HepG2 (cell line): ENCODE results near the gene MRPL30. TPM values are rescaled to one million over a fixed set of nuclear protein-coding genes. Genes with fewer than 3 reads are reported as not detected.
A peak's percentile ranks its signal among the peaks of the same experiment; 100 is the strongest.

Experiments used
- ASH2L ChIP-seq: fragments of 300-600, 200-600 bp; sonication (generic); IDR thresholded peaks from 2 replicates; pipeline ENCODE4 v1.7.0; 2017; ENCODE audit warnings: low read depth, mild to moderate bottlenecking, moderate library complexity, mixed read lengths, low read length; ENCODE audit not compliant: insufficient read length
- CEBPG ChIP-seq: IDR thresholded peaks from 2 replicates; pipeline ENCODE4 v1.6.1; 2016
- CEBPZ ChIP-seq: IDR thresholded peaks from 2 replicates; pipeline ENCODE4 v1.6.1; 2012; ENCODE audit warnings: low read length, improper control_type of control experiment
- CREB1 ChIP-seq, 2 experiments: fragments of 450-650 bp in 1 of 2; IDR thresholded peaks; 2 replicates each; pipeline ENCODE4 v1.6.1; 2016 to 2017; ENCODE audit warnings: control low read depth in 1 of 2, mild to moderate bottlenecking in 1 of 2, missing compliant biosample characterization in 1 of 2, missing genetic modification characterization in 1 of 2
- DR1 ChIP-seq: sonication (generic); formaldehyde crosslinking; IDR thresholded peaks from 2 replicates; pipeline ENCODE4 v1.8.0; 2021; ENCODE audit warnings: mild to moderate bottlenecking, missing genetic modification reagents, inconsistent platforms
- FOSL1 ChIP-seq: sonication (generic); formaldehyde crosslinking; IDR thresholded peaks from 2 replicates; pipeline ENCODE4 v1.9.0; 2021; ENCODE audit warnings: missing genetic modification reagents, borderline replicate concordance
- MYNN ChIP-seq: sonication (generic); formaldehyde crosslinking; IDR thresholded peaks from 2 replicates; pipeline ENCODE4 v1.4.0; 2020; ENCODE audit warnings: mild to moderate bottlenecking, low read depth, missing genetic modification reagents
- NFRKB ChIP-seq: fragments of 450-650 bp; IDR thresholded peaks from 2 replicates; pipeline ENCODE4 v1.6.1; 2017
- PREB ChIP-seq: sonication (generic); formaldehyde crosslinking; IDR thresholded peaks from 2 replicates; pipeline ENCODE4 v1.4.0; 2020; ENCODE audit warnings: missing genetic modification reagents
- RXRA ChIP-seq: sonication (generic); formaldehyde crosslinking; IDR thresholded peaks from 2 replicates; pipeline ENCODE4 v1.5.1; 2020; ENCODE audit warnings: missing genetic modification reagents
- SP5 ChIP-seq: IDR thresholded peaks from 2 replicates; pipeline ENCODE4 v1.6.1; 2016; ENCODE audit warnings: low read depth, borderline replicate concordance
- ZBTB25 ChIP-seq: IDR thresholded peaks from 2 replicates; pipeline ENCODE4 v1.6.1; 2018; ENCODE audit warnings: missing genetic modification reagents
- ZBTB3 ChIP-seq: sonication (generic); formaldehyde crosslinking; IDR thresholded peaks from 2 replicates; pipeline ENCODE4 v1.4.0; 2020; ENCODE audit warnings: low read depth, mild to moderate bottlenecking, moderate library complexity, missing genetic modification reagents, borderline replicate concordance
- ZNF281 ChIP-seq: sonication (generic); formaldehyde crosslinking; IDR thresholded peaks from 2 replicates; pipeline ENCODE4 v1.4.0; 2020; ENCODE audit warnings: missing genetic modification reagents, borderline replicate concordance
- ZNF30 ChIP-seq: sonication (generic); formaldehyde crosslinking; IDR thresholded peaks from 2 replicates; pipeline ENCODE4 v1.5.0; 2020; ENCODE audit warnings: mild to moderate bottlenecking, missing genetic modification reagents
- ZNF605 ChIP-seq: sonication (generic); formaldehyde crosslinking; IDR thresholded peaks from 2 replicates; pipeline ENCODE4 v1.8.0; 2022; ENCODE audit warnings: mild to moderate bottlenecking, missing genetic modification reagents
- ZNF773 ChIP-seq: sonication (generic); formaldehyde crosslinking; IDR thresholded peaks from 2 replicates; pipeline ENCODE4 v1.4.0; 2020; ENCODE audit warnings: missing genetic modification reagents, borderline replicate concordance
- polyA plus RNA-seq, 8 experiments: library from polyadenylated mRNA; depleted of rRNA in 3 of 8; stranded (reverse) in 7 of 8; unstranded in 1 of 8; fragments of >200 nt; fragmentation: Illumina TruSeq in 4 of 8; extraction: Trizol in 4 of 8; gene quantifications; 2 replicates each; pipeline versions ENCODE4 v1.2.1 to v1.2.3, GENCODE V29; 2011 to 2016; ENCODE audit warnings: low read depth in 4 of 8, missing spikeins in 1 of 8, mixed read lengths in 1 of 8; ENCODE audit not compliant: insufficient read depth in 1 of 8
- total RNA-seq, 5 experiments: library from RNA; depleted of rRNA; stranded (reverse); fragments of >200 nt; fragmentation: Illumina TruSeq; extraction: Trizol; gene quantifications; 2 replicates each; pipeline ENCODE4 v1.2.3, GENCODE V29; 2016; ENCODE audit warnings: low read depth in 1 of 5

The MRPL30 gene
- total and polyA plus RNA-seq, 2 of the 13 experiments (the other 11 are each of a cell fraction or from before 2014, with no cell fraction given): 30.2 to 75.3 TPM

- 0 out of 2 replicates have a peak, but pooled peaks have one; percentile 13 for TF ChIP-seq ZNF281 (CRISPR knock-in tag)
- TF ChIP-seq MYNN: 0 out of 2 replicates have a peak, but pooled peaks have one; percentile 43
- peak; percentile 91 for TF ChIP-seq RXRA (CRISPR knock-in tag)
- TF ChIP-seq FOSL1 (CRISPR knock-in tag): no peak; the same call in 1 of the 2 replicates
- TF ChIP-seq DR1 (CRISPR knock-in tag): peak; percentile 95
- TF ChIP-seq ZBTB3 (CRISPR knock-in tag): 0 out of 2 replicates have a peak, but pooled peaks have one; percentile 76
- peak; percentile 61; the same call in 1 of the 2 replicates for TF ChIP-seq ZNF773
- peak; percentile 96 for TF ChIP-seq SP5 (CRISPR knock-in tag)
- peak; percentile 98 for TF ChIP-seq ZBTB25
- peak; percentile 98 for TF ChIP-seq ASH2L
- TF ChIP-seq CREB1 (IDR thresholded peaks at IDR 0.05): peak; percentile 84
- peak; percentile 92 for TF ChIP-seq CREB1 (CRISPR knock-in tag; IDR thresholded peaks at IDR 0.05)
- TF ChIP-seq NFRKB: no peak
- no peak for TF ChIP-seq ZNF30 (CRISPR knock-in tag)
- 0 out of 2 replicates have a peak, but pooled peaks have one; percentile 60 for TF ChIP-seq CEBPG (CRISPR knock-in tag)
- no peak for TF ChIP-seq PREB (CRISPR knock-in tag)
- TF ChIP-seq ZNF605: peak; percentile 99
- TF ChIP-seq CEBPZ: no peak
Observed at GRCh38 chr2:99154643-99155536, 26.1 kb upstream of the MRPL30 start, which contains the start of the genes LIPT1 and TSGA10 (continued).
